H9 (cell line): ENCODE data around the gene PARD3. TPM values are rescaled to one million over a fixed set of nuclear protein-coding genes. Genes with fewer than 3 reads are reported as not detected.

Experiments
- DNase-seq: peaks from one replicate; pipeline ENCODE4 v3.0.0-alpha.2; 2017
- H2AFZ ChIP-seq: one replicate; pipeline ENCODE4 v1.6.1; 2013; ENCODE audit warnings: mild to moderate bottlenecking, low read length, control low read depth, moderate library complexity
- H2AK5ac ChIP-seq: 2 replicates; pipeline ENCODE4 v1.6.1; 2013; ENCODE audit warnings: low read length, control low read depth, mixed read lengths; ENCODE audit not compliant: insufficient read length
- H2BK120ac ChIP-seq: one replicate; pipeline ENCODE4 v1.6.1; 2013; ENCODE audit warnings: low read depth, mild to moderate bottlenecking, low read length, control low read depth, inconsistent platforms; ENCODE audit not compliant: poor library complexity, severe bottlenecking
- H2BK12ac ChIP-seq: 2 replicates; pipeline ENCODE4 v1.6.1; 2013; ENCODE audit warnings: low read length, control low read depth, mixed read lengths, low read depth; ENCODE audit not compliant: insufficient read length
- H2BK15ac ChIP-seq: 2 replicates; pipeline ENCODE4 v1.6.1; 2013; ENCODE audit warnings: low read depth, low read length, control low read depth
- H2BK20ac ChIP-seq: one replicate; pipeline ENCODE4 v1.6.1; 2013; ENCODE audit warnings: low read depth, mild to moderate bottlenecking, low read length, control low read depth, inconsistent platforms; ENCODE audit not compliant: poor library complexity, severe bottlenecking
- H2BK5ac ChIP-seq: 2 replicates; pipeline ENCODE4 v1.6.1; 2013; ENCODE audit warnings: low read length, control low read depth, mixed read lengths; ENCODE audit not compliant: insufficient read length
- H3K14ac ChIP-seq: 2 replicates; pipeline ENCODE4 v1.6.1; 2013; ENCODE audit warnings: low read length, control low read depth; ENCODE audit not compliant: insufficient read depth
- H3K18ac ChIP-seq: 2 replicates; pipeline ENCODE4 v1.6.1; 2013; ENCODE audit warnings: low read depth, mild to moderate bottlenecking, mixed read lengths, low read length, control low read depth; ENCODE audit not compliant: insufficient read length
- H3K23ac ChIP-seq: 2 replicates; pipeline ENCODE4 v1.6.1; 2013; ENCODE audit warnings: low read length, control low read depth, mixed read lengths, low read depth; ENCODE audit not compliant: insufficient read length
- H3K23me2 ChIP-seq: 2 replicates; pipeline ENCODE4 v1.6.1; 2013; ENCODE audit warnings: low read depth, mild to moderate bottlenecking, mixed read lengths, low read length, control low read depth; ENCODE audit not compliant: insufficient read length, poor library complexity, severe bottlenecking
- H3K27ac ChIP-seq: 2 replicates; pipeline ENCODE4 v1.5.1; 2013; ENCODE audit warnings: low read length, control low read depth, mixed read lengths, low read depth; ENCODE audit not compliant: insufficient read length
- H3K27me3 ChIP-seq: 2 replicates; pipeline ENCODE4 v1.6.1; 2013; ENCODE audit warnings: low read length, control low read depth, inconsistent platforms; ENCODE audit not compliant: insufficient read depth
- H3K4ac ChIP-seq: 2 replicates; pipeline ENCODE4 v1.6.1; 2013; ENCODE audit warnings: low read depth, mild to moderate bottlenecking, control low read depth, inconsistent platforms, low read length, moderate library complexity
- H3K4me1 ChIP-seq: 2 replicates; pipeline ENCODE4 v1.6.1; 2013; ENCODE audit warnings: low read length, control low read depth, inconsistent platforms; ENCODE audit not compliant: insufficient read depth
- H3K4me2 ChIP-seq: 2 replicates; pipeline ENCODE4 v1.6.1; 2013; ENCODE audit warnings: low read length, control low read depth, mixed read lengths; ENCODE audit not compliant: insufficient read length, insufficient read depth
- H3K56ac ChIP-seq: 2 replicates; pipeline ENCODE4 v1.6.1; 2013; ENCODE audit warnings: low read depth, mild to moderate bottlenecking, mixed read lengths, low read length, control low read depth; ENCODE audit not compliant: insufficient read length
- H3K79me1 ChIP-seq: 2 replicates; pipeline ENCODE4 v1.6.1; 2013; ENCODE audit warnings: low read depth, mild to moderate bottlenecking, moderate library complexity, low read length, control low read depth, inconsistent platforms; ENCODE audit not compliant: insufficient read depth, poor library complexity, severe bottlenecking
- H3K79me2 ChIP-seq: 2 replicates; pipeline ENCODE4 v1.6.1; 2013; ENCODE audit warnings: low read length, control low read depth, inconsistent platforms; ENCODE audit not compliant: insufficient read depth
- H3K9ac ChIP-seq: 2 replicates; pipeline ENCODE4 v1.6.1; 2013; ENCODE audit warnings: low read length, control low read depth, mixed read lengths; ENCODE audit not compliant: insufficient read length; ENCODE audit errors: extremely low read depth
- H3K9me3 ChIP-seq: one replicate; pipeline ENCODE4 v1.6.1; 2013; ENCODE audit warnings: low read depth, low read length, inconsistent platforms; ENCODE audit not compliant: control insufficient read depth
- H3T11ph ChIP-seq: one replicate; pipeline ENCODE4 v1.6.1; 2013; ENCODE audit warnings: mild to moderate bottlenecking, low read length, control low read depth, inconsistent platforms
- H4K20me1 ChIP-seq: one replicate; pipeline ENCODE4 v1.6.1; 2013; ENCODE audit not compliant: control insufficient read depth, insufficient read length, insufficient read depth
- H4K5ac ChIP-seq: 2 replicates; pipeline ENCODE4 v1.6.1; 2013; ENCODE audit warnings: low read depth, mild to moderate bottlenecking, mixed read lengths, low read length, control low read depth; ENCODE audit not compliant: insufficient read length
- H4K8ac ChIP-seq: replicated peaks from 2 replicates; pipeline ENCODE4 v1.6.1; 2013; ENCODE audit warnings: low read length, control low read depth, mixed read lengths, low read depth; ENCODE audit not compliant: insufficient read length
- H4K91ac ChIP-seq: 2 replicates; pipeline ENCODE4 v1.6.1; 2013; ENCODE audit warnings: low read depth, mild to moderate bottlenecking, moderate library complexity, mixed read lengths, low read length, control low read depth; ENCODE audit not compliant: insufficient read length
- H3K27ac Mint-ChIP-seq, 3 experiments: 2 replicates in 2 of 3; 3 replicates in 1 of 3; pipeline ENCODE4 v1.8.0; 2020 to 2021; ENCODE audit warnings: mixed read lengths in 3 of 3, mild to moderate bottlenecking in 1 of 3, moderate library complexity in 1 of 3
- H3K27me3 Mint-ChIP-seq: 2 replicates; pipeline ENCODE4 v1.8.0; 2021; ENCODE audit warnings: low read depth, mild to moderate bottlenecking, moderate library complexity, mixed read lengths
- H3K36me3 Mint-ChIP-seq, 3 experiments: 2 replicates in 2 of 3; 3 replicates in 1 of 3; pipeline ENCODE4 v1.8.0; 2020 to 2021; ENCODE audit warnings: low read depth in 3 of 3, mixed read lengths in 3 of 3; ENCODE audit not compliant: insufficient read depth in 1 of 3
- H3K4me1 Mint-ChIP-seq, 2 experiments: 2 replicates each; pipeline ENCODE4 v1.8.0; 2020; ENCODE audit warnings: mixed read lengths in 2 of 2
- H3K4me3 Mint-ChIP-seq, 2 experiments: 2 replicates in 1 of 2; 3 replicates in 1 of 2; pipeline ENCODE4 v1.8.0; 2020 to 2021; ENCODE audit warnings: mild to moderate bottlenecking in 2 of 2, mixed read lengths in 2 of 2, moderate library complexity in 1 of 2
- H3K9me3 Mint-ChIP-seq, 2 experiments: 2 replicates in 1 of 2; 3 replicates in 1 of 2; pipeline ENCODE4 v1.8.0; 2020; ENCODE audit warnings: mild to moderate bottlenecking in 2 of 2, mixed read lengths in 2 of 2, moderate library complexity in 1 of 2
- CTCF ChIP-seq: fragments of 200-600 bp; sonication (generic); conservative IDR thresholded peaks from 3 replicates; pipeline ENCODE4 v1.8.0; 2021; ENCODE audit warnings: antibody characterized with exemption, mild to moderate bottlenecking
- WGBS: extraction: QIAGEN DNeasy Blood & Tissue Kit; methylation state at CpG from one replicate; pipeline ENCODE4 v1.1.7; 2013; ENCODE audit warnings: missing lambda C conversion rate, low lambda C conversion rate, mixed read lengths; ENCODE audit not compliant: insufficient read length; ENCODE audit errors: extremely low coverage; 5-methylcytosine and 5-hydroxymethylcytosine counted together
- total RNA-seq: library from RNA; stranded (reverse); gene quantifications from 2 replicates; pipeline ENCODE4 v1.2.1, GENCODE V29; 2021

Gene PARD3
- total RNA-seq, 1 experiment from 2014 or later: 44.7 TPM

GRCh38 chr10:34637418-34637911, 177.6 kb downstream of the PARD3 start:
- no peak overlapping the region for H3K18ac ChIP-seq
- peaks cover 3% of the 10 kb centered on the region for H3K79me1 ChIP-seq
- Mint-ChIP-seq H3K9me3 (no peaks in the 10 kb centered on the region), H3K4me3 (no peak overlapping the region), H3K27me3 (no peaks in the 10 kb centered on the region), H3K27ac (peak overlapping the region in 2 of 3 experiments; percentile 6 to 67; a peak in 4 of 7 replicates), H3K36me3 (peaks cover 0 to 2% (median 0%) of the 10 kb centered on the region in 3 experiments; a peak in 2 of 7 replicates), H3K4me1 (peaks cover 54 to 57% of the 10 kb centered on the region in 2 experiments)
- no peak overlapping the region for H2AFZ ChIP-seq
- H2BK15ac ChIP-seq: no peak overlapping the region
- peaks cover 2% of the 10 kb centered on the region for H3K4me1 ChIP-seq
- no peak overlapping the region for H2BK20ac ChIP-seq
- H3K23ac ChIP-seq: no peak overlapping the region
- H3K79me2 ChIP-seq: no peaks in the 10 kb centered on the region; the same call in 1 of the 2 replicates
- no peak overlapping the region for H3K14ac ChIP-seq
- H4K5ac ChIP-seq: no peak overlapping the region
- H3K4me2 ChIP-seq: no peak overlapping the region
- no peak overlapping the region for H3K27ac ChIP-seq
- peak; percentile 81 for DNase-seq
- no peak overlapping the region for H2BK5ac ChIP-seq
- no peak overlapping the region for H3T11ph ChIP-seq
- peak; percentile 95 for TF ChIP-seq CTCF
- no peaks in the 10 kb centered on the region for H3K9me3 ChIP-seq
- no peak overlapping the region for H4K91ac ChIP-seq
- H2BK120ac ChIP-seq: no peak overlapping the region
- H3K56ac ChIP-seq: no peak overlapping the region
- H4K20me1 ChIP-seq: no peaks in the 10 kb centered on the region
- no CpG with 5 or more reads among the region's 9 CpGs for WGBS
- no peaks in the 10 kb centered on the region for H3K23me2 ChIP-seq
- H2AK5ac ChIP-seq: no peak overlapping the region
- no peaks in the 10 kb centered on the region for H3K27me3 ChIP-seq
- no peak overlapping the region for H3K9ac ChIP-seq
- no peak overlapping the region for H4K8ac ChIP-seq
- no peak overlapping the region for H2BK12ac ChIP-seq
- H3K4ac ChIP-seq: no peak overlapping the region
